ENCODE measurements around the gene TNKS2.
"Not testable (repeated sequence)": the region's sequence is repeated elsewhere in the genome, so short reads cannot be mapped to it uniquely, and the experiment has no call there.

TNKS2 gene

DNA sequence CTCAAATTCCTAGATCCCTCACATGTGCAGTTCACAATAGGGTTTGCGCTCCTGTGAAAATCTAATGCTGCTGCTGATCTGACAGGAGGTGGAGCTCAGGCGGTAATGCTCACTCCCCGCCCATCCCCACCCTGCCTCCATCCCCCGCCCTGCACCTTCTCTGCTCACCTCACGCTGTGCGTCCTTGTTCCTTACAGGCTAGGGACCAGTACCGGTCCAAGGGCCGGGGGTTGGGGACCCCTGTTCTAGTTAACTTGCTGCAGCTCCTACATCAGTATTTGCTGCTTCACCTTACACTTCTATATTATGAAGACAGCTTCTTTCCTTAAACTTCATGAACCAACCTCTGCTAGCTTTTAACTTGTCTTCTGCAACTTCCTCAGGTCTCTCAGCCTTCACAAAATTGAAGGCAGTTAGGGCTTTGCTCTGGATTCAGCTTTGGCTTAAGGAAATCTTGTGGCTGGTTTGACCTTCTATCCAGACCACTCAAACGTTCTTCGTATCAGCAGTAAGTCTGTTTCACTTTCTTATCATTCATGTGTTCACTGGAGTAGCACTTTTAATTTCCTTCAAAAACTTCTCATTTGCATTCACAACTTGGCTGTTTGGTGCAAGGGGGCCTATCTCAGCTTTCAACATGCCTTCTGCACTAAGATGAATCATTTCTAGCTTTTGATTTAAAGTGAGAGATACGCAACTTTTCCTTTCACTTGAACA lies 1.7 kb upstream of the TNKS2 start:
- DNase-seq (ENCODE audit: low read depth in 4 of 4, low spot score in 1 of 4) = peak in 3 of 4 experiments; percentile 16 to 45 (median 36)

DNA sequence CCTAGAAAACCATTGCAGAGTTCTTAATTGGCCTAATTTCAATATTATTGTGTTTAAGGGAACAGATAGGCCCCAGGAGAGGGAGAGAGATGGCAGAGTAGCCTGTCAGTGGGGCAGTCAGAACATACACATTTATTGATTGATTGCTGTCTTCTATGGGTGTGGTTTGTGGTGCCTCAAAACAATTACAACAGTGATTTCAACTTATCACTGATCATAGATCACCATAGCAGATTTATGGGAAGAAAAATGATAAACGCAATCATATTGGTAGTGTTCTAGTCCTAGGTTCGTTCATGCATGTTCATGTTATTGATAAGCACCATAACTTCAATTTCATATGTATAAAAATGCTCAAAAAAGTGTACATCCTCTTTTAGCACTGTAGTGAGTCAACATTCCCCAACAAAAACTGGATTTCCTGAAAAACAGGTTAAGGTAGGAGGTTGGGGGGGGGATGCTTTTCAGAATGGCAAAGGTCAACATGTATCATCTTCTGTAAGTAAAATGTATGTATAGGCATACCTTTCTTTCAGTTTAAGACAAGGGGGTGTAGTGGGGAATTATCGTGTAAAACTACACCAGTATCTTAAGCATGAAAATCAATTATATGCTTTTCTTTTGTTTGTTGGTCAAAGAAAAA lies 1.1 kb upstream of the TNKS2 start:
- no peak for DNase-seq (ENCODE audit: low read depth in 4 of 4, low spot score in 1 of 4)

DNA sequence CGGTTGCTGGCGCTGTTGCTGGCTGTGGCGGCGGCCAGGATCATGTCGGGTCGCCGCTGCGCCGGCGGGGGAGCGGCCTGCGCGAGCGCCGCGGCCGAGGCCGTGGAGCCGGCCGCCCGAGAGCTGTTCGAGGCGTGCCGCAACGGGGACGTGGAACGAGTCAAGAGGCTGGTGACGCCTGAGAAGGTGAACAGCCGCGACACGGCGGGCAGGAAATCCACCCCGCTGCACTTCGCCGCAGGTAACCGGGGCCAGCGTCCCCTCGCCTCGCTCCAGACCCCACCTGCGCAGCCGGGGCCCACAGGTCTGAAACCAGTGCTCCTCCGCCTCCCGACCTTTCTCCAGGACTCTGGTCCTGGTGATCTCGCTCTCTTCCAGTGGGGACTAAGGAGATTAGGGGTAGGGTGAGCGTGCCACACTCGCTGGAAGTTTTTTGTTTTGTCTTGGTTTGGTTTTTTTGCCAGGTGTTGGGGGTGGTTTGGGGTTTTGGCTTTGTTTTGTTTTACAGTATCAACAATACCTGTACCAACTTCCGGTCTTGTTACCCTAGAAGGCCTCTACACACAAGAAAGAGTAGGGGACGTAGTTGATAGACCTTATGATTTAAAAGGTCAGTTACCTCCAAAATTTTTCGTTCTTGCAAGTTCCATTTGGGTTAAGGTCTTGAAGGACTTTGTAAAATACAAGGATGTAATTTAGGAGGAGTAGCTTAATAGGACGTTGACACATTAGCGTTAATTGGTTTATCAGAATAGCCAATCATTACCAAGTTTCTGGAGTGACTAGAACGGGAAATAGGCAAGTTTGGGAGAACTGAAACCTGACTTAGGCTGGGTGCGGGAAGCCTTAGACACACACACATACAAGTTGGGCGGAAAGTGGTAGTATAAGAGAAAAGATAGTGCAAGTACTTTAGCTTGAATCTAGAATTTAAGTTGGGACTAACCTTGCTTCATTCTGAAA lies 704 bp downstream of the TNKS2 start:
- peak in 3 of 4 experiments; percentile 4 to 28 (median 13) for DNase-seq (ENCODE audit: low read depth in 4 of 4, low spot score in 1 of 4)

DNA sequence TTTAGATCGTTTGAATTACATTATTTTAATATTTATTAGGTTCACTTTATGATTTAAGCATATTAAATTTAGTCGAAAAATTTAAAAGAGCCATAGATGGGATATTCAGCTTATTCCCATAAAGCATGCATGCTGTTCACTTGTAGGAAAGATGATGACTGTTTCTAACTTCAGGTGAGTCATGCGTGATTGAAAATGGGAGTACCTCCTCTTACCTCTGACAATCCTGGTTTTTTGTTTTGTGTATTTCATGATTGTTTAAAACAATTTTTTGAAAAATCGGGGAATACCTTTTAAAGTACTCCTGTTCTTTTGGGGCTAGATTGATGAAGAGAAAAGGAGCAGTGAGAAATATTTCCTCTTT lies 1.4 kb downstream of the TNKS2 start:
- no peak for DNase-seq (ENCODE audit: low read depth in 4 of 4, low spot score in 1 of 4)

DNA sequence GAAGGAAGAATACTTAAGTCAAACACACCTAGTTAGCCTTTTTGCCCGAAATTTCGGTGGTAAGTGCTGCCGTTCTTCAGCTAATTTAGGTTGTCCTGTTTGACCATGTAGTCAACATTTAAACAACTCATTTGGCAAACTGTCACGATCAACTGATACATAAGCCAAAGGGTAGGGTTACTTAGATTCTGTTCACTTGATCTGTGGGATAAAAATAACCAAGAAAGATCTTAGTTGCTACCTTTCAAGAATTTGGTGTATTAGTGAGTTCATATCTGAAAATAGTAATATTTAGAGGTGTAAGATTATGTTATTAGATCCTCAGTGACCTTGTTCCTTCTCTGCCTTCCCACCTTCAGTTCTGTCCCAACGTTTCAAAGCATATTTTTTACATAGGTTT lies 2.0 kb downstream of the TNKS2 start:
- DNase-seq (ENCODE audit: low read depth in 4 of 4, low spot score in 1 of 4) = no peak

DNA sequence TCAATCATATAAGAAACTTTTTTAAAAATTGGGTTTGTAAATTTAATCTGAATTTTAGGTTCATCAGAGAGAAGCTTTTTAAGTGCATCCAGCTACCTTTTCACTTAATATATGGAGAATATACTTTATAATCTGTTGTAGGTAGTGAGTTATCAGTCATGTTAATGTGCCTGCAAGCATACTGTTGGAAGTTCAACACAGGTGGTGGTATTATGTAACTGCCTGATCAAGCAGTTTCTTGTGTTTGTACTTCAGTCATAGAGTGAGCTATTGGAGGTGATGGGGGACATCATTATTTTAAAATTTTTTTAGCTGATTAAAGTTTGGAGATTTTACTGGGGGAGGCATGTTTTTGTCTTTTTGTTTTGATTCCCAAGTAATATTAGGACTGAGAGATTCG lies 2.5 kb downstream of the TNKS2 start:
- no peak for DNase-seq (ENCODE audit: low read depth in 4 of 4, low spot score in 1 of 4)

DNA sequence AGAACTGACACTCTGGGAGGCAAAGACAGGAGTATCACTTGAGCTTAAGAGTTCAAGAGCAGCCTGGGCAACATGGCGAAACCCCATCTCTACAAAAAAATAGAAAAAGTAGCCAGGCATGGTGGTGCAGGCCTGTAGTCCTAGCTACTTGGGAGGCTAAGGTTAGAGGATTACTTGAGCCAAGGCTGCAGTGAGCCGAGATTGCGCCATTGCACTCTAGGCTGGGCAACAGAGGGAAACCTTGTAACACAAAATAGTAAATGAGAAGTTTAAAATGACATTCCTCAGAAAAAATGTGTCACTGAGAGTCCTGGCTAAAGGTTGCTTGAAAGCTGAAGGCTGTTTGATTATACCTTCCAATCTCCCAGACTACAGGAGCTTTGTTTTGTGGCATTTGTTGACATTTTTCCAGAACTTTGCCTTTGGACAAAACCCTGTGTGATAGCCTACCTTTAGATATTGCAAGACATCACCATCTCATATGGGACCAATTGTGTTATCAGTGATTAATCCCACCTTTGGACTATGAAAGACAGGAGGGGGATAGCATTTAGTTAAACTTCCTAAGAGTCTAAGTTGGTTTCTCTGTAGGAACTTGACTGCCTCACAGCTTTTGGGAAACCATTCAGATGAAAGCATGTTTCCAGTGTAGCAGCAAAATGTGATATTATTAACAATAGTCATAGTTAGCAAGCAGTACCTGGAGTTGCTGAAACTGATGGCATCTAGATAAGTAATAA lies 5.3 kb downstream of the TNKS2 start:
- no peak for DNase-seq (ENCODE audit: low read depth in 4 of 4, low spot score in 1 of 4)

DNA sequence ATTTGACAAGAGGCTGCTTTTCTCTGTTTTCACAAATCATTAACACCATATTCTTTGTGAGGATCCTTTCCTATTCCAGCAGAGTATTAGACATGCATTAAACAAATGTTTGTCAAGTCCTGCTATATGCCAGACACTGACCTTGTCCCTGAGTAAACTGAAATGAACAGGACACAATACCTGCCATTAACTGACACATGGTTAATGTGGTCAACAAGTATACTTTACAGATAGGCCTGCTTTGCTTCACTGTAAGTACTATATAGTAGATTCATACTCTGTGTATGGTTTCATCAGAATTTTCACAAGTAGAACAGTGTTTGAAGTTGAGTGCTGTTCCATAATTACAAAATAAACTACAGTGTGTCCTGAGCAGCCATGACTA lies 5.9 kb downstream of the TNKS2 start:
- DNase-seq (ENCODE audit: low read depth in 4 of 4, low spot score in 1 of 4) = no peak

DNA sequence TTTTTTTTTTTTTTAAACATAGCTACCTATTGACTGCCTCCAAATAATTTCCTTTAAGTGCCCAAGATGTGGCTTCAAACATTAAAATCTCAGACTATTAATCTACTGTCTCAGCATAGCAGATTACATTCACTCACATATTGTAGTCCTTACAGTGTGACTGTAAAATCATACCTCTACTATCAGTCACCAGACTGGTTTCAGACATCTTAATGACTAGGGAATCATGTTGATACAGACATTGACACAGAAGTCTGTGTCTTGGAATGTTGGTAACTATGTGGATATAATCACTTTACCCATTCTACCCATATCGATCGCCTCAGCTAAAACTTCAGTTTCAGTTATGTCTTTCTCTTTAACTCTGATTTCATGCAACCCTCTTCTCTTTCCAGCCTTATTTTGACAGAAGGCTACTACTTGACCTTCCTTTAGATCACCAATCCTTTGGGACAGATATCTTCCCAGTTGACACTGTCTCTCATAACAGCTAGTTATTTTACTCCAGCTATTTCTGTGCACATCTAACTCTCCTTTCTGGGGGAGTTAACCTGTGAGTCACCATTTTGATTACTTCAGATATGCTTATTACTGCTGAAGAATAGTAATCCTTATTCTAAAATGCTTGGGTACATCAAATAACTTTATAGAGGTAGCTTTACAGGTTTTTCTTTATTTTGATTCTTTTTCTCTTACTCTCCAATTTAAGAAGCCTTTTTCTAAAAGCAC lies 7.0 kb downstream of the TNKS2 start:
- no peak for DNase-seq (ENCODE audit: low read depth in 4 of 4, low spot score in 1 of 4)

DNA sequence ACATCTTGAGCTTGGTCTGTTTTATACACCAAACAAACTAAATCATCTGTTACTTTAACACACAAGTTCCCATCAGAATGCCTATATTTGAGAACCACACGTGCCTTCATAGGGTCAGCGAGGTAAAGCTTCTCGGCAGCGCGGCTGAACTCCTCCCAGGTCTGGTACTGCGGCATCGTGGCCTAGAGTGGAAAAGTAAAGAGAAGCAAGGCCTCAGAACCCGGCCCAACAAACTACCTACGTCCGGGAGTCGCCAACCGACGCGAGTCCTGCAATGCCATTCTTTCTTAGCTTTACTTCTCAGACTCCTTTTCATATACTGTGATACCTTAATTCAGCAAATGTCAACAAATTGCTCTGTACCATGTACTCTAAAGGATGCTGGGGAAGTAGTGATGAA lies 9.0 kb downstream of the TNKS2 start:
- DNase-seq (ENCODE audit: low read depth in 4 of 4, low spot score in 1 of 4) = not testable (repeated sequence)

DNA sequence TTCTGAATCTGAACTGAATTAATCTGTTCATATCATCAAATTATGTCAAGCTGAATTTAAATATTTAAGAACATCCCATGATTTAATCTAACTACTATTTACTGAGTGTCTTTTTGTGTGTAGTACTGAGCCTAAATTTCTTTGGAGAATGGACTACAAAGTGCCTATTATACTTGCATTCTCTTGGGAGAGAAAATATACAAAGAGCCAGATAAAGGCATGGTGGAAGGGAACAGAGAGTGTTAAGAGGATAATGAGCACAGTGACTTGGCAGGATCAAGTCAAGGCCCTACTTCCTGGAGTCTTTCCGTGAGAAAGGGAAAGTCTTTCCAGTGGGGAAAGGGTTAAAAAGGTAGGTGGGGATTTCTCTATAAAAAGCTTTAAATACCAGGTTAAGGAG lies 15.0 kb downstream of the TNKS2 start:
- DNase-seq (ENCODE audit: low read depth in 4 of 4, low spot score in 1 of 4) = no peak

DNA sequence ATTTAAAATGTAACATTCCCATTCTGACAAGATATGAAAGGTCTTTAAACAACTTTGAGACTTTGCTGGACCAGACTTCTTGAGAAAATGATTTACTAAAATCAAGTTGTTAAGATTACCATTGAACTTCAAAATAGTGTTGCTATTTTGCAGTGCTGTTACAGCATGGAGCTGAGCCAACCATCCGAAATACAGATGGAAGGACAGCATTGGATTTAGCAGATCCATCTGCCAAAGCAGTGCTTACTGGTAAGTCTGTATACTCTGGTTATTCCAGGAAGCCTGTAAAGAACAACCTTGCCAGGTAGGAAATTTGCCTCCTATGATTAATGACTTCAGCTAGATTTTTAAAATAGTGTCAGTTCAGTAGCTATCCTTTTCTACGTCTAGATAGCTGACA lies 18.8 kb downstream of the TNKS2 start:
- DNase-seq (ENCODE audit: low read depth in 4 of 4, low spot score in 1 of 4) = no peak

DNA sequence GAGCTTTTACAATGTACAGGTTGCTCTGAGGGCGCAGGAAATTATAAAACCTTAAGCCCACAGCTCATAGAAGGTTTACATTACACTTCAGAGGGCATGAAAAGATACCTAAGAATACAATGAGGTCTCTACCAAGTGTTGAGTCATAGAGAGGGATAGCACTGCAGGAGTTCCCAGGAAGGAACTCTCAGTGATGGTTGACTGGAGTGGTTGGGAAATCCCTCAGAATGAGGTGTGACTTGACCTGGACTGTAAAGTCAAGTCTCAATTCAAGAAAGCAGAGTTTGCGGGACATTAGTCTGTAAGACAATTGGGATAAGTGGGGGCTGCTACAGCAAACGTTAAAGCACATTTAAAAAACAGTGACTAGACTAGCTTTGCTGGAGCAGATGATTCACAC lies 21.9 kb downstream of the TNKS2 start:
- no peak for DNase-seq (ENCODE audit: low read depth in 4 of 4, low spot score in 1 of 4)

DNA sequence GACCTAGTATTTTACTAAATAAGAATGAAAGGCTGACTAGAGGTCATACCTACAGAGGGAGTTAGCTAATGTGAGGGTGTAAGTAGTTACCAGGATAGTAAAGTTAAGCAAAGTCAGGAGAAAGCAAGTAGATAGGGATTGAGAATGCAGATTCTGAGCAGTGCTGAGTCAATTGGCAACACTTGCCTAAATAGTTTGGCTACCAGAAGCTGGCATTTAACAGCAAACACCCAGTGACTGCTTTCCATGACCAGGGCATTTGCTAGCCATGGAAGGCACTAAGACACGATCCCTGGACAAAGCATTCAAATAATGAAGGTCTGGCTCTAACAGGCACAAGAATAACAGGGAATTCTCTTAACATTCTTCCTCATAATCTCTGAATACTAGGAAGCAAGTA lies 25.9 kb downstream of the TNKS2 start:
- no peak for DNase-seq (ENCODE audit: low read depth in 4 of 4, low spot score in 1 of 4)

DNA sequence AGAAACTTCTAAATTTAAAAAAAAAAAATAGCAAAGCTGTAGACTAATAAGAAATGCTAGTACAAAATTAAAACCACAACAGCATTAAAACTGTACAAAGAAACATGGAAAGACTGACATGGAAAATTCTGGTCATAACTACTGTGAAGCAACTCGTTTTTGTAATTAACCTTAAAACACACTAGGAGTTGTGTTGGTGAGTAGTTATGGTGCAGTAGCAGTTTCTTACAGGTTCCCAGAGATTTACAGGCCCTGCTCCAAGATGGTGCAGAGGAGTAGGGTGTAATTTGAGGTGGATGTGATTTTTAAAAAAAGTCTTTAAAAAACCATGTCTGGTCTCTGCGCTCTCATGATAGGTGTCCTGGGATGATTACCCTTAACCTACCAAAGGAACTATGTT lies 31.0 kb downstream of the TNKS2 start:
- DNase-seq (ENCODE audit: low read depth in 4 of 4, low spot score in 1 of 4) = no peak

DNA sequence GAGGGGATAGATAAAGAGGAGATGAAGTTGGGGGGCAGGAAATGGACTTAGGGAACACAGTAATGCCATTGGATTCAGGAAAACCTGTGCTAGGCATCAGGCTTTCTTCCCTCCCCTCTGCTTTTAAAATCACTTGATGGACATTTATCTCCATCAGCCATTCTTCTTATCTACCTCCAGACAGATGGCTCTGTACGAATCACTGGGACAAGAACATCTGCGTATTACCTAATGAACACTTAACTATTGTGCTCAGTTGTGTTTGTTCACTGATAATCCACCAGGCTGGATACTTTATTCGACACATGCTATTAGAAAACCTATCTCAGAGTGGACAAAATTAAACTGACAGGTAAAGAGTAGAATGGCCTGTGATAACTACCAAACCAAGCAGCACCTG lies 40.0 kb downstream of the TNKS2 start:
- no peak for DNase-seq (ENCODE audit: low read depth in 4 of 4, low spot score in 1 of 4)

DNA sequence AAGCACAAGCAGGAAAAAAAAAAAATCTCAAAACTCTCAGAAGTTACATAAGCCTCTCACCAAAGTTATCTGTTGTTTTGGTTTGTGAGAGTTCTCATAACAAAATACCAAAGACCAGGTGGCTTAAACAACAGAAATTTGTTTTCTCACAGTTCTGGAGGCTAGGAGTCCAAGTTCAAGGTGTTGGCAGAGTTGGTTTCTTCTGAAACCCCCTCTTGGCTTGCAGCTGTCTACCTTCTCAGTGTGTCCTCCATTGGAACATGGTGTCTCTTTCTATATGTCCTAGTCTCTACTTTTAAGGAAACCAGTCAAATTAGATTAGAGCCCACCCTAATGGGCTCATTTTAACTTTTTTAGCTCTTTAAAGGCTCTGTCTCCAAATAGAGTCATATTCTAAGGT lies 44.9 kb downstream of the TNKS2 start:
- no peak for DNase-seq (ENCODE audit: low read depth in 4 of 4, low spot score in 1 of 4)

DNA sequence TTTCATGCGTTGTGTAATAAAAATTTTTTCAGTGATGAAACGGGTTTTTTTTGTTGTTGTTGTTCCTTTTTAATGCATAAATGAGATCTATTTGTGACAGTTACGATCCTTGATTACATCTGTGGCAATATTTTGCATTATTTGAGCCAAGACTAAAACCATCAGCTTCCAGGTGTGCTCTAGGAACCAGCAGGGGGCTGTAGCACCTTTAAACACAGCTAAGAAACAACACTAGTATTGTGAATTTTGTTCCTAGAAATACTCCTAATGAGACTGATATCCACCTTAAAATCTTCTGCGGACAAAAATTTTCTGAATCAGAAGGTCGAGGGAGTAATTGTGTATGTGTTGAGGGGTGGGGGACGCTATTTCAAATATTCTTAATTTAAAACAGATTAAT lies 58.4 kb downstream of the TNKS2 start:
- DNase-seq (ENCODE audit: low read depth in 4 of 4, low spot score in 1 of 4) = no peak

DNA sequence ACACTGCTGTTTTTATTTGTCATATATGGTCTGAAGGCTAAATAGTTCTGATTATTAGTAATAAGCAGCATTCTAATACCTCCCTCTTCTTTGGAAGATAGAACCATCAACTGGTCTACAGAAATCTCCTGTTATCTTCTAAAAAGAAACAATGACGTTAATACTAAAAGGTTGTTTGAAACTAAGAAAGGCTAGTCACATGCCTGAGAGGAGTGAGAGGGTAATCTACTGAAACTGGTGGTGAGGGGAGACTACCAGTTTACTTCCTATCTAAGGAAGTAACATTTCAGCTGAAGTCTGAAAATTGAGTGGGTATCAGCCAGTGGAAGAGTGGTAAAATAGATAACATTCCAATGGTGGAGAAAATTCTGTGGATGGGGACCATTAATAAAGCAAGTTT lies 62.7 kb downstream of the TNKS2 start:
- DNase-seq (ENCODE audit: low read depth in 4 of 4, low spot score in 1 of 4) = no peak

DNA sequence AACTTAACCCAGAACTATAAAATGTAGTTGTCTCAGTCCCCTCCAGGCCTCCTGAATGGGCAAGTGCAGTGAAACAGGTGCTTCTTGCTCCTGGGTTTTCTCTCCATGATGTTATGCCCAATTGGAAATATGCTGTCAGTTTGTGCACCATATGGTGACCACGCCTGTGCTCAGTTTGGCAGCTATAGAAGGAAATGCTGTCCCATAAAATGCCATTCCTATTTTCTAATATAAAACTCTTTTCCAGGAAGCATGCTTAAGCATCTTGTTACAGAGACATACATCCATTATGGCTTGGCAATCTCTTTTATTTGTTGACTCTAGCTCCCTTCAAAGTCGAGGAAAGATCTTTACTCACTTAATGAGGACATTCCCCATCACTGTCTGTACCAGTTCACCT lies 65.9 kb downstream of the TNKS2 start:
- DNase-seq (ENCODE audit: low read depth in 4 of 4, low spot score in 1 of 4) = no peak

DNA sequence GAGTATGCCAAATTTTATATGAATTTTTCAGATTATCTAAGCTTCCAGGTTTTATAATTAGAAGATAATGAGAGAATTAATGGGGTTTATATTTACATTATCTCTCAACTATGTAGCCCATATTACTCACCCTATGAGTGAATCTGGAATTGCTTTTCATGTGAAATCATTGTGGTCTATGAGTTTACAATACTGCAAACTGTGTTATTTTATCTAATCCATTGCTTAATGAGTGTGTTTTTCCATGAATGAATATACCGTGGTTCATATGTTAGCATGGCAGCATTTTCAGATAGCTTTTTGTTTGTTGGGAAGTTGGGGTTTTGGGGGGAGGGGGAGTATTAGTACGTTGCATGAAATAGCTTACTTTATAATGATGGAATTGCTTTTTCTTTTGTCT lies 66.5 kb downstream of the TNKS2 start:
- DNase-seq (ENCODE audit: low read depth in 4 of 4, low spot score in 1 of 4) = no peak
